ENCODE data around the gene HACL1.
"Not testable (repeated sequence)": the region's sequence is repeated elsewhere in the genome, so short reads cannot be mapped to it uniquely, and the experiment has no call there.

HACL1 gene

GRCh38 chr3:15578289-15578867, 23.0 kb downstream of the HACL1 start:
- no peak for DNase-seq

GRCh38 chr3:15576475-15576874, 24.9 kb downstream of the HACL1 start:
- DNase-seq = no peak

- no peak for DNase-seq
Observed at GRCh38 chr3:15575446-15575845, 25.9 kb downstream of the HACL1 start.

- DNase-seq = no peak
Observed at GRCh38 chr3:15572138-15572537, 29.2 kb downstream of the HACL1 start.

- no peak for DNase-seq
Observed at GRCh38 chr3:15563190-15563589, 38.2 kb downstream of the HACL1 start.

- no peak for DNase-seq
Observed at GRCh38 chr3:15562560-15562959, 38.8 kb downstream of the HACL1 start.

GRCh38 chr3:15558581-15558980, 42.8 kb downstream of the HACL1 start:
- no peak for DNase-seq

GRCh38 chr3:15557511-15557946, 43.8 kb downstream of the HACL1 start:
- peak; percentile 44 for DNase-seq

GRCh38 chr3:15556512-15556911, 44.9 kb downstream of the HACL1 start:
- DNase-seq = no peak

GRCh38 chr3:15553749-15554148, 47.6 kb downstream of the HACL1 start:
- no peak for DNase-seq

GRCh38 chr3:15551902-15552301, 49.5 kb downstream of the HACL1 start:
- DNase-seq = no peak

- no peak for DNase-seq
Observed at GRCh38 chr3:15549846-15550245, 51.5 kb downstream of the HACL1 start.

GRCh38 chr3:15542614-15543013, 58.8 kb downstream of the HACL1 start:
- DNase-seq = no peak

- DNase-seq = no peak
Observed at GRCh38 chr3:15541371-15541770, 60.0 kb downstream of the HACL1 start.

- no peak for DNase-seq
Observed at GRCh38 chr3:15539066-15539465, 62.3 kb downstream of the HACL1 start.

GRCh38 chr3:15538345-15538744, 63.0 kb downstream of the HACL1 start:
- no peak for DNase-seq

- no peak for DNase-seq
Observed at GRCh38 chr3:15536856-15537255, 64.5 kb downstream of the HACL1 start.

- DNase-seq = no peak
Observed at GRCh38 chr3:15535732-15536131, 65.6 kb downstream of the HACL1 start.

GRCh38 chr3:15532614-15533013, 68.8 kb downstream of the HACL1 start:
- not testable (repeated sequence) for DNase-seq

GRCh38 chr3:15531346-15531745, 70.0 kb downstream of the HACL1 start:
- DNase-seq = no peak

- DNase-seq = no peak
Observed at GRCh38 chr3:15528854-15529537, 72.4 kb downstream of the HACL1 start.

GRCh38 chr3:15527031-15527459, 74.3 kb downstream of the HACL1 start:
- DNase-seq = no peak

GRCh38 chr3:15525790-15526189, 75.6 kb downstream of the HACL1 start:
- DNase-seq = no peak

GRCh38 chr3:15523660-15524417, 77.5 kb downstream of the HACL1 start:
- DNase-seq = no peak

Data from T-helper 9 cell (primary cell).